Germinal center (tissue), 1 donor: ENCODE measurements around the gene RPS27A.
A peak's percentile ranks its signal among the peaks of the same experiment; 100 is the strongest.
"Not testable (repeated sequence)": the region's sequence is repeated elsewhere in the genome, so short reads cannot be mapped to it uniquely, and the experiment has no call there.

Experiments
- DNase-seq: peaks from one replicate; pipeline ENCODE4 v3.0.0; 2012; ENCODE audit warnings: mixed read lengths, low spot score

The RPS27A gene

DNA sequence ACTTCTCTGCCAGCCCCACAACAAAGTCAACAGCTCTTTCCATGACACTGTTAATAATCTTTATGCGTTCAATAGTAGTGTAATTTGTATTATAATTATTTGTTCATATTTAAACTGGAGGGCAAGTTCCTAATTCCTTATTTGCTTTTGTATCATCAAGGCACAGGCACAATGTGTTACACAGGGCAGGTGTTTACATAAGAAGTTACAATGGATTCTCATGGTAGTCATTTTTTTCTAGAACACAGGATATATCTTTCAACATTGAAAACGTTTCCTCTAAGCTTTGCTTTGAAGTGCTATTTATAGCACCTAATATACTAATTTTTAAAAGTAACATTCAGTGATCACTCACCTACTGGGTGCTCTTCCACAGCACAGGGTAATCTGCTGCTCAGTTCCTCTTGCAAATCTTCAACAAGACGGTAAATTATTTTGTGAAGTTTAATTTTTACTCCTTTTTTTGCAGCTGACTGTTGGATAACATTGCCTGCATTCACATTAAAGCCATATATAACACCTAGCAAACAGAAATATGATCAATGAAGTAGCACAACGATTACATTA is 7.3 kb downstream of the RPS27A start:
- no peak for DNase-seq

DNA sequence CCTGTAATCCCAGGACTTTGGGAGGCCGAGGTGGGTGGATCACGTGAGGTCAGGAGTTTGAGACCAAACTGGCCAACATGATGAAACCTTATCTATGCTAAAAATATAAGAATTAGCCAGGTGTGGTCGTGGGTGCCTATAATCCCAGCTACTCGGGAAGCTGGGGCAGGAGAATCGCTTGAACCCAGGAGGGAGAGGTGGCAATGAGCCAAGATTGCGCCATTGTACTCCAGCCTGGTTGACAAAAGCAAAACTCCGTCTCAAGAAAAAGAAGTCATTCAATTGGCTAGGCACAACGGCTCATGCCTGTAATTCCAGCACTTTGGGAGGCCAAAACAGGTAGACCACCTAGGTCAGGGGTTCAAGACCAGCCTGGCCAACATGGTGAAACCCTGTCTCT is 9.1 kb downstream of the RPS27A start:
- DNase-seq, result not testable (repeated sequence)

DNA sequence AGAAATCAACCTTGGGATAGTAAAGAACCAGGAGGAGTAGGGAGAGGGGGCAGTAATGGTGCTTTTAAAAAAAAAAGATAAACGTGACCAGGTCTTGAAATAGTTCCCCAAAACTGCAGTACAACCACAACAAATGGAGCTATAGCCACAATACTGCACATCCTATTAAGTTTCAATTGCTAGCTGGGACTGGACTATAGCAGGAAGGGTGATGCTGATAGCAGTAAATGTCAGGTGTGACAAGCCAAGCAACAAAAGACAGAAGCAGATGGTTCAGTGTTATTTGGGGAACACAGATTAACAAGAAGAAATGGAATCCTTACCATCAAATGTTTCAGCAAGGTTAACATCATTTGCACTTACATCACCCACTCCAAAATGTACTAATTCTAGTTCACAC is 10.1 kb downstream of the RPS27A start:
- DNase-seq, result no peak

DNA sequence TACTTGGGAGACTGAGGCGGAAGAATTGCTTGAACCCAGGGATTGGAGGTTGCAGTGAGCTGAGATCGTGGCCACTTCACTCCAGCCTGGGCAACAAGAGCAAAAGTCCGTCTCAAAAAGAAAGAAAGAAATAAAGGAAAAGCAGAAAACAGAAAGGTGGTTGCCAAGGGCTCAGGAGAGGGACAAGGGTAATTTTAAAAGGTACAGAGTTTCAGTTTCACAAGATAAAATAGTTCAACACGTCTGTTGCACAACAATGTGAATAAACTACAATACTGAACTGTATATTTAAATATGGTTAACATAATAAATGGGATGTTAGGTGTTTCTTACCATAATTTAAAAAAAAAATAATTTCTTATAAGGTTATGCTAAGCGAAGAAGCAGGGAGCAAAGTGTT is 12.9 kb downstream of the RPS27A start:
- no peak for DNase-seq

DNA sequence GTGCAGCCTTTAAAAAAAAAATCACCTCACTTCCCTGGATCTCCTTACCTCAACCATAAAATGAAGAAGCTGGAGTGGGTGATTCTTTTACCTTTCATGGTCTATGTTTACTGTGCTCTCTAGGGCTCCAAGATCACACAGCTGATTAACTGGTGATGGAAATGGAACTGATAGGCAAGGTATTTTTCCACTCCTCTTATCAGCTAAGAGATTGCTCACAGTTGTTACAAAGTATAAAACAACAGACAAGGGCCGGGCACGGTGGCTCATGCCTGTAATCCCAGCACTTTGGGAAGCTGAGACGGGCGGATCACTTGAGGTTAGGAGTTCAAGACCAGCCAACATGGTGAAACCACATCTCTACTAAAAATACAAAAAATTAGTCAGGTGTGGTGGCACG is 14.5 kb downstream of the RPS27A start:
- no peak for DNase-seq

DNA sequence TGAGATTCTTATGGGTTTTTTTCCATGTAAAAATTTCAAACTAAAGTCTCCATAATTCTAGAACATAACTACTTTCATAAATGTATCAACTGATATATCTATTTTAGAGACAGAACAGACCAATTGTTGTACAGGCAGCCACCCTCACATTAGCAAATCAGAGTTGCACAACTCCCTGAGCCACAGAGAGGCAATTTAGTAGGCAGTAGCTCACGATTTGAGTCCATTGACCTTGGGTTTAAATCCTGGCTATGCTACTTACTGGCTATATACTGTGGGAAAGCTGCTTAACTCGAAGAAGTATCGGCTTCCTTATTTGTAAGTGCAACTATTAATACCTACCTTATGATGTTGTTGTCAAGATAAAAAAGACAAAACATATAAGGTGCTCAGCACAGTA is 20.3 kb downstream of the RPS27A start:
- DNase-seq, result no peak

DNA sequence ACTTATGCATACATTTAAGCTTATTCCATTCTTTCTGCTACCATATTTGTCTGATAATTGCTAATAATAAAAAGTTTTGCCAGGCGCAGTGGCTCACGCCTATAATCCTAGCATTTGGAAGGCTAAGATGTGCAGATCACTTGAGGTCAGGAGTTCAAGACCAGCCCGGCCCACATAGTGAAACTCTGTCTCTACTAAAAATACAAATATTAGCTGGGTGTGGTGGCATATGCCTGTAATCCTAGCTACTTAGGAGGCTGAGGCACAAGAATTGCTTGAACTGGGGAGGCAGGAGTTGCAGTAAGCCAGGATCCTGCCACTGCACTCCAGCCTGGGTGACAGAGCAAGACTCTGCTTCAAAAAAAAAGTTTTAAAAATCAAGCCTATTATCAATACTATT is 27.1 kb downstream of the RPS27A start:
- not testable (repeated sequence) for DNase-seq

DNA sequence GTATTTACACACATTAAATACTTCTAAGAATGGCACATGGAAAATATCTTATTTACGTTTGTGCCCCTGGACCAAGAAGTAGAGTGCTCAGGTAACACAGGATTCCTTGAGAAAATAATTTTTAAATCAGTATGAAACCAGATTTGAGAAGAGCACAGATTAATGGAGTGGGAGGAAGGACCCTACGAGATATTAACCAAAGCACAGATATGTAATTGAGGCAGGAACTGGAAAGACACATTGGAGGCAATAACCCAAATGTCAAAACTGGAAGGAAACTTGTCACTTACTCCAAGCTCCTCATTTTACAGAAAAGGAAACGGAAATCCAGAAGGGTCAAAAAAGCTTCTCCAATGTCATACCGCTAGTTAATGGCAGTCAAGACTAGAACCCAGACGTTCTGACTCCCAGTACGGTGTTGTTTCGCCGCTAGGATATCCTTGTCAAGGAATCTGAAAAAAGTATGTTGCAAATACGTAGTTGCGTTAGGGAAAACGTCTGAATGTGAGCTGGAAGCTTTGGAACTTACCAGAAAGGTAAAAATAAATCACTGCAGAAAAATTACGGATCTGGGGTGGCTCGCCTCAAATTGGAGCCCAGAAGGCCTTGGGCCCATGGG is 35.9 kb downstream of the RPS27A start:
- DNase-seq, result no peak

DNA sequence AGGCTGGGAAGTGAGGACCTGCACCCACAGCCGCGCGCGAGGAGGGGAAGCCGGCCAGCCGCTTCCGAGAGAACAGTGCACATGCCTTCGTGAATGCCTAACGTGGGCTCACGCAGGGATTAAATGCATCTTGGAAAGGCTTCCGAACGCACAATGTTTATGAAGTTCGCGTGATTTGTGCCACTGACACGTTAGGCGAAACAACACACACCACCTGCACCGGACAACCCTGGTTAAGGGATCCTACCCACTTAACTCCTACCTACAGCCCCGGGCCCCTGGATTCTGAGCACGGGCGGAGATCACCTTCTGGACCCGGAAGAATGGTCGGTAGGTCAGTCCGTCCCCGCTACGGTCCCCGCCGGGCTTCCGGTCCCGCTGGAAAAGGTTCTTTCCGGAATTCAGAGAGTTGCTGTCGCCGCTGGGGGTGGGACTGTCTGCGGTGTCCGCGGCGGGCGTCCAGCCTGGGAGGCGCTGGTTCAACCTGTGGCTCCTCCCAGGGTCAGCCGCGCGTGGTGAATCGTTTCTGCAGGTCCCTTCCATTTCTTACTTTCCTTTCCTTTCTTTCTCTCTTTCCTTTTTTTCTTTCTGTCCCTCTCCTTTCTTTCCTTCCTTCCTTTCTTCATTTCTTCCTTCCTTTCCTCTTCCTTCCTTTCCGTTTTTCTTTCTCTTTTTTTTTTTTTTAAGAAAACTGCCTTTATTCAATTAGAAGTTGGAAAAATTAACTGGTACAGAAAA is 36.6 kb downstream of the RPS27A start, which contains the start of gene MTIF2:
MTIF2 (minus strand) TSS at position 325 of the 738 bp plus-strand sequence. CDS start 5,373 bp downstream, outside the sequence.
- peak; percentile 80 for DNase-seq

DNA sequence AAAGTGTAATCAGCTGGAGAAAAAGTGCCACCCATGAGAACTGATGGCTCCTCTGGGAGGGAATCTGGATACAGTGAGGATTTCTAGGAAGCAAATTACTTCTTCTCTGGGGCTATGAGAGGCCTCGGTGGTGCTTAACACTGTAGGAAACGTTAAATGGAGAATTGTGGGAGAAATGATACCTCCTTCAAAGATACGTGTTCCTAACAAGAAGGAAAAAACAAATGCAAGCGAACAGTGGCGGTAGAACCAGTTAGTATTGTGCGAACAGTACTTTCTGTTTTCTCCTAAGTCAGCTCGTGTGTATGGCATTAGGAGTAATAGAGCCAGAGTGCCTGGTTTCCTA is 37.1 kb downstream of the RPS27A start:
- DNase-seq, result peak; percentile 12

DNA sequence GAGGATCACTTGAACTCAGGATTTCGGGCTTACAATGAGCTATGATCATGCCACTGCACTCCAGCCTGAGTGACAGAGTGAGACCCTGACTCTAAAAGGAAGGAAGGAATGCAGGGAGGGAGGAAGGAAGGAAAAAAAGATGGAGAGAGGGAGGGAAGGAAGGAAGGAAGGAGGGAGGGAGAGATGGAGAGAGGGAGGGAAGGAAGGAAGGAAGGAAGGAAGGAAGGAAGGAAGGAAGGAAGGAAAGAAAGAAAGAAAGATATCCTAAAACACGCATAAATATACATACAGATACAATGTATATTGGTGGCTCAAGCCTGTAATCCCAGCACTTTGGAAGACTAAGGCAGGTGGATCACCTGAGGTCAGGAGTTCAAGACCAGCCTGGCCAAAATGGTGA is 41.9 kb downstream of the RPS27A start:
- DNase-seq, result not testable (repeated sequence)

DNA sequence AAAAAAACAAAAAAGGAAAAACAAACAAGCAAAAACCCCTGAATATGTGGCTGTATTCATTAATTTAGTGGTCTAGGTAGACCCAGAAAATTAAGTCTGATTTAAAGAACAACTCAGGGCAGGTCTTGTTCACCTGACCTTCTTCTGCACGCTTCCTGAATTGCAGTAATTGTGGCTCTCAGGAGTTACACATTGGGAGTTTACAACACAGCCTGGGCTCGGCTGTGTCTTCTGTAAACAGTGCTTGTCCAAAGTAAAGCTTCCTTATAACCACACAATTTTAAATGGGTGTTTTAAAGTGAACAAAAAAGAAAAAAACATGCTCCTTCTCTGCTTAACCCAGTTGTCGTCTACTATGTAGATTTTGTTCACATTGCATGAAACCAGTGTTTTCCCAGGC is 44.8 kb downstream of the RPS27A start:
- DNase-seq, result no peak

DNA sequence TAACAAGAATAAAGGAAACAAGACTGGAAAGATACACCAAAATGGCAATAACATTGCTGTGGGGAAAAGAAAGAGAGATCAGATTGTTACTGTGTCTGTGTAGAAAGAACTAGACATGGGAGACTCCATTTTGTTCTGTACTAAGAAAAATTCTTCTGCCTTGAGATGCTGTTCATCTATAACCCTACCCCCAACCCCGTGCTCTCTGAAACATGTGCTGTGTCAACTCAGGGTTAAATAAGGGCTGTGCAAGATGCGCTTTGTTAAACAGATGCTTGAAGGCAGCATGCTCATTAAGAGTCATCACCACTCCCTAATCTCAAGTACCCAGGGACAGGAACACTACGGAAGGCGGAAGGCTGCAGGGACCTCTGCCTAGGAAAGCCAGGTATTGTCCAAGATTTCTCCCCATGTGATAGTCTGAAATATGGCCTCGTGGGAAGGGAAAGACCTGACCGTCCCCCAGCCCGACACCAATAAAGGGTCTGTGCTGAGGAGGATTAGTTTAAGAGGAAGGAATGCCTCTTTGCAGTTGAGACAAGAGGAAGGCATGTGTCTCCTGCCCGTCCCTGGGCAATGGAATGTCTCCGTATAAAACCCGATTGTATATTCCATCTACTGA is 46.8 kb downstream of the RPS27A start:
- DNase-seq, result not testable (repeated sequence)

DNA sequence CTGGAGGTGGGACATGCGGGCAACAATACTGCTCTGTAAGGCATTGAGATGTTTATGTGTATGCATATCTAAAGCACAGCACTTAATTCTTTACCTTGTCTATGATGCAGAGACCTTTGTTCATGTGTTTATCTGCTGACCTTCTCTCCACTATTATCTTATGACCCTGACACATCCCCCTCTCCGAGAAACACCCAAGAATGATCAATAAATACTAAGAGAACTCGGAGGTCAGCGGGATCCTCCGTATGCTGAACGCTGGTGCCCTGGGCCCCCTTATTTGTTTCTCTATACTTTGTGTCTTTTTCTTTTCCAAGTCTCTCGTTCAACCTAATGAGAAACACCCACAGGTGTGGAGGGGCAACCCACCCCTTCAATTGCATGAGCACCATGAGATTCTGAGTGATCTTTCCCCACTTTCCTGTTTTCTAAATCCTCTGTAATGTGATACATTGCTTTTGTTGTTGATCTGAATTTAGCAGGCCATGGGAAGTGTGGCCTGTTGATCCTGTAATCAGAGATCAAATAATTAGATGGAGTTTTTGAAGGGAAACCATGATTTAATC is 47.5 kb downstream of the RPS27A start:
- DNase-seq, result not testable (repeated sequence)

DNA sequence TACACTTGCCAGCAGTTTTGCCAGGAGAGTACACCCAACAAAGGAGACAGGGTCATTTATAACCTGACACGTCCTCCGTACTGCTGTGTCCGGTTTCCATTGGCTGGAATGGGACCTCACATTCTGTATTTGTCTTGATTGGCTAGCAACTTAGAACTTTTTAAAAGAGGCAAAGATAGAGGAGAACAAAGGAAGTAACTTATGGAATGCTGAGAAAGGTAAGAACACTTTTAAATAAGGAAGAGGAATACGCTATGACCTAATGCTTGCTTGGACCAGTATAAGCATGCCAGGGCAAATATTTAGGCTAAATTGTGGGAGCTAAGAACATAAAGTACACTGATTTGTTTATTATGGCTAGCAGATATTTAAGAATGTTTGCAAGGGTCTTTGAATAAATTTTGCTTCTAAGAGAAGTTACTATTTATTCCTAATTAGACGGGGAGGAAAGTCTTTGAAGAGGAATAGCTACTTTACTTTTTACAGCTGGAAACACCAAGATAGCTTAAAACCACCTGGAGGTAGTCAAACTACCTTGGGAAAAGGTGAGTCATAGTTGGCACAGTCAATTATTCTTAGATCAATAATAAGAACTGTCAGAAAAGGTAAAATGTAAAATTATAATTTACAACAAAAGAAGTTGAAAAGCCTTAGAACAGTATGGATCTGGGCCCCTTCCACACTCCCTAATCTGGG is 48.5 kb downstream of the RPS27A start:
- DNase-seq, result not testable (repeated sequence)

DNA sequence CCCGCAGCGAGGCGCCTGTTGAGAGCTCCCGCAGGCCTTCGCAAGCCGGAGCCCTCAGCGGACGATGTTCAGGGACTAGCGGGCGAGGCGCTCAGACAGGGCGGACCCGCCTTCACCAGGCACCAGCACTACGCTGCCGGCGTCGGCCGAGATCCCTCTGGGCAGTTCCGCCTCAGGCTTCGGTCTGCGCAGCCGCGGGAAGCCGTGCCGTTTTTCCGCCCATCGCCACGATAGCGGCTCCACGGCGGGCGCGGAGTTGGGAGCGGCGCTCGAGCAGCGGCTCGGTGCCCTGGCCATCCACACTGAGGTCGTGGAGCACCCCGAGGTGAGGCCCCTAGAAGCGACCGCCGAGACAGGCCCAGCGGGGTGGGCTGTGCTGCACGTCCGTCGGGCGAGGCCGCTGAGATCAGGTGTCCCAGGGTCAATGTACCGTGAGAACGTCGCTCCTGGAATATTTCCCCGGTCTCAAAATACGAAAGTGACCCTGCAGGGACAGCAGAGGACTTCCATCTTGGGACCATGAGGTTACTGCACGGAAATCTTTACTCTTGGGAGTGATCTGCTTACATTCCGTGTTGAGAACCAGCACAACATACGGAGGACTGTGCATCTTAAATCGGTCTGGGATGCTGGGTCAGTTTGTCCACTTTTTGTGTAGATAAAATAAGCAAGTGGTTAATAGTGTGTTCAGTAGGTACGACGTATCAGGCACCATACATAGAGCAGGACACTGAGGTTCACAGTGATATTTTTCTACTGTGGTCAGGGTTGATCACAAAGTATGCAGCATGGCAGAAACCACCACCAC is 49.8 kb downstream of the RPS27A start:
- peak; percentile 83 for DNase-seq

DNA sequence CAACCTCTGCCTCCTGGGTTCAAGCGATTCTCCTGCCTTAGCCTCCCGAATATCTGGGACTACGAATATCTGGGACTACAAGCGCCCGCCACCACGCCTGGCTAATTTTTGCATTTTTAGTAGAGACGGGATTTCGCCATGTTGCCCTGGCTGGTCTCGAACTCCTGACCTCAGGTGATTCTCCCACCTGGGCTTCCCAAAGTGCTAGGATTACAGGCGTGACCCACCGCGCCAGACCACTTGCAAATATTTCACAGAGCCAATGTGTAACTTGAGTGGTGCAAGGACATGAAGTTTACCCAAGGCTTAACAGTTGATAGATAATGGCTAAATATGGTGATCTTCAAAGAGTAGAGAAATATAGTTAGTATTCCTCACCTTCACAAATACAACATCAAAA is 50.6 kb downstream of the RPS27A start:
- no peak for DNase-seq
